Osteocyte (in vitro differentiated cells): ENCODE results near the gene NFXL1. TPM values are rescaled to one million over a fixed set of nuclear protein-coding genes. Genes with fewer than 3 reads are reported as not detected.

Source experiments
- DNase-seq: peaks from one replicate; pipeline ENCODE4 v3.0.0; 2021; ENCODE audit warnings: mixed read lengths; ENCODE audit not compliant: unreplicated experiment; ENCODE audit errors: extremely low spot score
- H3K27ac Mint-ChIP-seq: one replicate; pipeline ENCODE4 v1.8.0; 2021; ENCODE audit warnings: mild to moderate bottlenecking, mixed read lengths; ENCODE audit not compliant: unreplicated experiment
- H3K27me3 Mint-ChIP-seq: one replicate; pipeline ENCODE4 v1.8.0; 2021; ENCODE audit warnings: mixed read lengths; ENCODE audit not compliant: unreplicated experiment
- H3K36me3 Mint-ChIP-seq: one replicate; pipeline ENCODE4 v1.8.0; 2021; ENCODE audit warnings: mixed read lengths; ENCODE audit not compliant: unreplicated experiment
- H3K4me1 Mint-ChIP-seq: one replicate; pipeline ENCODE4 v1.8.0; 2021; ENCODE audit warnings: mixed read lengths; ENCODE audit not compliant: unreplicated experiment
- H3K4me3 Mint-ChIP-seq: one replicate; pipeline ENCODE4 v1.8.0; 2021; ENCODE audit warnings: mild to moderate bottlenecking, moderate library complexity, mixed read lengths; ENCODE audit not compliant: unreplicated experiment
- H3K9me3 Mint-ChIP-seq: one replicate; pipeline ENCODE4 v1.8.0; 2021; ENCODE audit warnings: mixed read lengths; ENCODE audit not compliant: unreplicated experiment
- total RNA-seq: library from RNA; stranded (reverse); gene quantifications from 2 replicates; pipeline ENCODE4 v1.2.1, GENCODE V29; 2021
- TF ChIP-seq, protein P1 (sequence below): fragments of 200-600 bp; sonication (generic); IDR thresholded peaks from 2 replicates; pipeline ENCODE4 v1.5.0; 2021; ENCODE audit warnings: antibody characterized with exemption, mild to moderate bottlenecking, moderate library complexity

Gene NFXL1
- total RNA-seq, 1 donor from 2014 or later: 13.4 TPM

DNA sequence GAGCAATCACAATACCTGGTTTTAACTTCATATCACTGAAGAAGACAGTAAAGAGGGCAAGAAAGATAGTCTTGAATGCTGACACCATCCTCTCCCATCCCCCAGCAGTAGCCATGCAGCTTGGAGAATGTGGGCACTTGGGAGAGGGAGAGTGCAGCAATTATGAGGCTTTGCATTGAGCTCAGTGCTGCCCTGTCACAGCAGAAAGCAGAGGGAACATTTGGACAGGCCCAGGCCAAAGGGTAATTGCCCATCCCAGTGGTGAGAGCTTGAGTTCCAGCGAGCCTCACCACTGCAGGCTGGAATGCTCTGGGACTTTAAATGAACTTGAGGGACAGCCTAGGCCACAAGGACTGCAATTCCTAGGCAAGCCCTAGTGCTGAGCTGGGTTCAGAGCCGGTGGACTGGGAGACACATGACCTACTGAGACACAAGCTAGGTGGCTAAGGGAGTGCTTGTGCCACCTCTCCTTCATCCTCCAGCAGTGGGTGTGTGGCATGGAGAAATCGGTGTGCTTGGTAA is 112.8 kb downstream of the NFXL1 start:
- no peak overlapping the region for H3K4me3 Mint-ChIP-seq

DNA sequence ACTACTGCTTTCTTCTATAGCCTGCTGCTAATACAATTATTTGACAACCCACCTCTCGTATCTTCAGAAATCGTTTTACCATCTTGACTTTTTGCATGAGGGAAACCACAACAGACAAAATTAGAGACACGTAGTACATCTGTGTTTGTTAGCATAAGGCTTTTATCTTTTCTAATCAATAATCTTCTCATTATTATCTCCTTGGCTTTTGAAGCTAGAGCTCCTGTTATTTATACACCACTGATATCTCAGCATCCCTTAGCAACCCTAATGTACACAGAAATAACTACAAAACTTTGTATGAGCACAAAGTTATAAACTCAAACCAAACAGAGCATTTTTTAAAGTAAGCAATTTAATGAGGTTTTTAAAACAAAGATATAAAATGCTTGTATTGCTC is 116.2 kb downstream of the NFXL1 start:
- TF ChIP-seq, protein P1, sequence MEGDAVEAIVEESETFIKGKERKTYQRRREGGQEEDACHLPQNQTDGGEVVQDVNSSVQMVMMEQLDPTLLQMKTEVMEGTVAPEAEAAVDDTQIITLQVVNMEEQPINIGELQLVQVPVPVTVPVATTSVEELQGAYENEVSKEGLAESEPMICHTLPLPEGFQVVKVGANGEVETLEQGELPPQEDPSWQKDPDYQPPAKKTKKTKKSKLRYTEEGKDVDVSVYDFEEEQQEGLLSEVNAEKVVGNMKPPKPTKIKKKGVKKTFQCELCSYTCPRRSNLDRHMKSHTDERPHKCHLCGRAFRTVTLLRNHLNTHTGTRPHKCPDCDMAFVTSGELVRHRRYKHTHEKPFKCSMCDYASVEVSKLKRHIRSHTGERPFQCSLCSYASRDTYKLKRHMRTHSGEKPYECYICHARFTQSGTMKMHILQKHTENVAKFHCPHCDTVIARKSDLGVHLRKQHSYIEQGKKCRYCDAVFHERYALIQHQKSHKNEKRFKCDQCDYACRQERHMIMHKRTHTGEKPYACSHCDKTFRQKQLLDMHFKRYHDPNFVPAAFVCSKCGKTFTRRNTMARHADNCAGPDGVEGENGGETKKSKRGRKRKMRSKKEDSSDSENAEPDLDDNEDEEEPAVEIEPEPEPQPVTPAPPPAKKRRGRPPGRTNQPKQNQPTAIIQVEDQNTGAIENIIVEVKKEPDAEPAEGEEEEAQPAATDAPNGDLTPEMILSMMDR: no peak
- peaks cover 30% of the 10 kb centered on the region for H3K27me3 Mint-ChIP-seq
- DNase-seq: no peak
- no peaks in the 10 kb centered on the region for H3K9me3 Mint-ChIP-seq
- H3K4me3 Mint-ChIP-seq: no peak overlapping the region
- H3K36me3 Mint-ChIP-seq: no peaks in the 10 kb centered on the region
- no peaks in the 10 kb centered on the region for H3K4me1 Mint-ChIP-seq
- H3K27ac Mint-ChIP-seq: no peak overlapping the region

More for the DNA sequence above, 112.8 kb downstream of the NFXL1 start:
- TF ChIP-seq, protein P1: no peak
- H3K36me3 Mint-ChIP-seq: no peaks in the 10 kb centered on the region
- peaks cover 12% of the 10 kb centered on the region for H3K27me3 Mint-ChIP-seq
- H3K9me3 Mint-ChIP-seq: no peaks in the 10 kb centered on the region
- DNase-seq: no peak
- H3K4me1 Mint-ChIP-seq: no peaks in the 10 kb centered on the region
- H3K27ac Mint-ChIP-seq: no peak overlapping the region

Other genes starting within 250 kb of the NFXL1 start
- gene CORIN, start 76.5 kb downstream of the NFXL1 start, total RNA-seq: 1.6 and 2.6 TPM in 2 replicates
- gene CNGA1, start 102.1 kb upstream of the NFXL1 start, total RNA-seq: not detected in 2 replicates
- 0.13 and 0.42 TPM in 2 replicates for gene NIPAL1, start 102.2 kb upstream of the NFXL1 start, total RNA-seq
- gene TXK, start 219.7 kb upstream of the NFXL1 start, total RNA-seq: not detected in 2 replicates